ENCODE measurements around the gene TTLL4.

Gene TTLL4

GRCh38 chr2:218781691-218782527 is 71.3 kb downstream of the TTLL4 start, which contains the start of gene CYP27A1:
Gene CYP27A1, plus strand, starts transcription at chr2:218782147. Its CDS starts 36 bp downstream, at chr2:218782183.
- no peak for TF ChIP-seq CTCF (IDR thresholded peaks at IDR 0.05; ENCODE audit: control insufficient read depth, extremely low read depth, insufficient read depth)
- no peak within 1 kb of the TSS for H3K4me3 ChIP-seq (ENCODE audit: low read depth, low read length)
- no peak for DNase-seq (ENCODE audit: low read depth)

GRCh38 chr2:218782528-218782844 is 71.9 kb downstream of the TTLL4 start:
- no peak for DNase-seq (ENCODE audit: low read depth)
- no peak overlapping the region for H3K4me3 ChIP-seq (ENCODE audit: low read depth, low read length)
- no peak for TF ChIP-seq CTCF (IDR thresholded peaks at IDR 0.05; ENCODE audit: control insufficient read depth, extremely low read depth, insufficient read depth)

GRCh38 chr2:218783688-218784087 is 73.1 kb downstream of the TTLL4 start:
- no peak overlapping the region for H3K4me3 ChIP-seq (ENCODE audit: low read depth, low read length)
- no peak for DNase-seq (ENCODE audit: low read depth)
- TF ChIP-seq CTCF (IDR thresholded peaks at IDR 0.05; ENCODE audit: control insufficient read depth, extremely low read depth, insufficient read depth): no peak

- no peak overlapping the region for H3K4me3 ChIP-seq (ENCODE audit: low read depth, low read length)
- no peak for DNase-seq (ENCODE audit: low read depth)
- TF ChIP-seq CTCF (IDR thresholded peaks at IDR 0.05; ENCODE audit: control insufficient read depth, extremely low read depth, insufficient read depth): no peak
Observed at GRCh38 chr2:218785103-218785502, 74.5 kb downstream of the TTLL4 start.

- no peak for DNase-seq (ENCODE audit: low read depth)
- no peak for TF ChIP-seq CTCF (IDR thresholded peaks at IDR 0.05; ENCODE audit: control insufficient read depth, extremely low read depth, insufficient read depth)
- no peak overlapping the region for H3K4me3 ChIP-seq (ENCODE audit: low read depth, low read length)
Observed at GRCh38 chr2:218786133-218786532, 75.5 kb downstream of the TTLL4 start.

GRCh38 chr2:218788529-218789255 is 78.1 kb downstream of the TTLL4 start:
- no peak overlapping the region for H3K4me3 ChIP-seq (ENCODE audit: low read depth, low read length)
- DNase-seq (ENCODE audit: low read depth): no peak
- no peak for TF ChIP-seq CTCF (IDR thresholded peaks at IDR 0.05; ENCODE audit: control insufficient read depth, extremely low read depth, insufficient read depth)

Measured in LNCaP clone FGC (cell line).